NCI-H2081 treated with DMSO at 0.1 percent for 48 hours (cell line): Measurements from ENCODE around the gene GRM7.

Source experiments
- DNase-seq: peaks from one replicate; lab custom pipeline; 2025; lab: John Stamatoyannopoulos, UW

Gene GRM7

GRCh38 chr3:7146529-7146928 is 285.6 kb downstream of the GRM7 start:
- no peak for DNase-seq

DNA sequence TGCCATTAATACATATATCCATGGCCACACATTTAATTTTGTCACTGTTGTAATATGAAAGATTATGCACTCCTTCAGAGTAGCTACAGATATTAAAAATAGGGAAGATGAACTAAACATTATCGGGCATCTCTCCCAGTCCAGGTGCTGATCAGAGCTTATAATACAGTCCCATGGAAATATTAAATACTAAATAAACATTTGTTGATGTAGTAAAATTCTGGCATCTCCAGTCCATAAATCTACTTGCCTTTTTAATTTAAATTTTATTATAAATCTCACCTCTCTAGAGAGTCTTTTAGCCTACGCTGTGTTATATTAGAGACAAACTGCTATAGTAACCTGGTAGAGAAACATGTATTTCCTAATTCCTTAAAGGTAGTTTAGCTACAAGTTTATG is 297.6 kb downstream of the GRM7 start:
- no peak for DNase-seq

DNA sequence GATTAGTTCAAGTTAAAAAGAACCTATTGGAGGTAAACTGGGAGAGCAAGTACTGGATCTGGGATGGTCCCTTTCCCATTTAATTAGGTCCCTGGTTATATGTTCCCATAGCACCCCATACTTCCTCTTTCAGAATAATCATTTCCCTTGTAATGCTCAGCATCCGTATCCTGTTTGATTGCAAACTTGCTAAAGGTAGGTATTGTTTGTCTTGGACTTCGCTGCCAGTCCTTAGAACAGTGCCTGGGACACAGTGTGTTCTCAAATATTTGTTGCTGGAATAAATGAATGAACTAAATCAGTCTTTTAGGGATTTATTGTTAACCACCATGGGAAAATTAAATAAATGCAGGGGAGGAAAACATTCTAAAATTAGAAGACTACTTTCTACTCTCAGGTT is 299.8 kb downstream of the GRM7 start:
- DNase-seq: no peak

DNA sequence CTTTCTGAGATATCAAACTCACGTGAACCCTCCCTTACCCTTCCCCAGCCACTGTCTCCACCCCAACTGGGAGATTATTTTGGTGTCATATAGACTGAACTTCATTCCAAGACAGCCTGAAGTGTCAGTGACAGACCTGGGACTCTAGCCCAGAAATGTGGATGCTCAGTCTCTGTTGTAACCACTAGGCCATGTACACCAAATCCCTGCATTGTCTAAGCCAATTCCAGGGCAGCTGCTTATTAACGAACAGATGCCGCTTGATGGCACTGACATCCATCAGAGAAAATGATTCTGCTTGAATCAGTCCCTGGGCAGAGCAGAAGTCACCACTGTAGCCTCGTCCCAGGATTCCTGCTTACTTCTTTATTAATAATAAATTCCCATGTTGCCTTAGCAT is 305.5 kb downstream of the GRM7 start:
- DNase-seq: no peak

DNA sequence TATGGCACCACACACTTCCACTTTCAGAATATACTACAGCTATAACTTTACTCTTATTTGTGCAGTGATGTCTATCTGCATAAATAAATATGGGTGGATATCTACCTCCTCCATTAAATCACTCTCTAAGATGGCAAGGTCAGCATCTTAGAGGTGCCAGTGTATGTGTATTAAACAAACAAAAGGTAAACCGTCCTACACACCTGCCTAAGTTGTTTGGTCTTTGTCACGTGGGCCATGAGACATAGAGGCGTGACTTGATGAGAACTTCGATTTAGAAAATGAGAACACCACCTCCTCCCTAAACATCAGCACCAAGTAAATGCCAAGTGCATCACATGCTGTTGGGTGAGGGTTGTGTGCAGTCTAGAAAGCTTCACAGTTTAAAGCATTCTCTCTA is 310.6 kb downstream of the GRM7 start:
- DNase-seq: no peak

GRCh38 chr3:7172996-7173395 is 312.1 kb downstream of the GRM7 start:
- no peak for DNase-seq

DNA sequence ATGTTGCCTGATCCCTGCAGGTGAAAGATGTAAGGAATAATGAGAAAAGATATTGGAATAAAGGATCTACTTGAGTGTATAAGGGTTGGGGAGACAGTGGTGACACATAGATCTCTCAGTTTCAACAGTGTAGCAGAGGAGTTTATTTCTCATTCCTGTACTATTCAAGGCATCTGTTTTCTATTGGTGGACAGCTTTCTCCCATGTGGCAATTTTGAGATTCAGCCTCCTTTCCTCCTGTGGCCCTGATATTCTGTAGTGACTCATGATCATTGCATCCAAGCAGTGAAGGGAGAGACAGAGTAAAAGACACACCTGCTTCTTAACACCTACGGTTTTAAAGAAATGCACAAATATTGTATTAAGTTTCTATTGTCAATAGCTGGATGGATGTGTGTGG is 327.6 kb downstream of the GRM7 start:
- no peak for DNase-seq

DNA sequence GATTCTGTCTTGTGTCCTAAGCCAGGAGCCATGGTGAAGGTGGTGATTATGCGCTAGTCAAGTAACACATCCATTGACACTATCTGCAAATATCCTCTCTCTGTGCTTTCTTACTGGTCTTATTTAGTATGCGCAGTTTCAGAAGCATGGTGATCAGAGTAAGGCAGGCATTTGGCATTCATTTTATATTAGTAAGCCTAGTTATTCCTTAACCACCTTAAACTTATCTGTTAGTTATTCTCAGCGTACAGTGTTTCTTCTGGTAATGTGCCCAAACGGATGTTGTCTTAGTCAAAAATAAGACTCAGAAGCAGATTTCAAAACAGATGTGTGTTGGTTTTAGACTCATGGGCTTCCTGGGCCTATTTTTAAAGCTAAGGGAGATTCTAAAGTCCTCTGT is 329.2 kb downstream of the GRM7 start:
- no peak for DNase-seq

DNA sequence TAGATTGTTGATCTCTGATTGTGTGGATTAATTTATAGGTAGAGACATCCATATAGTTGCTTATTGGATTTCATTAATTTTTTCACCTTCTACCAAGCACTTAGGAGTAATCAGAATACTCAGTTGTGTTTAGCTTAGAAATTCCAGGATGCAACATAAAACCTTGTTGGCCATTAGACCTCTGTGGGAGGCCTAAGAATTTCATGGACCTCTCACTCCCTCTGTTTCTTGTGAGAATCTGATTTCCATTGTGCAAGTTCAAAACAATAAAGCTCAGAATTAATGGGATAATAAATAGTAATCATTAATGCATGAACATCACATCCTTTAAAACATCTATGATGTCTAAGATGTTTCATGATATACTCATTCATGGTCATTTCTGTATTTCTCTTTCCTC is 332.4 kb downstream of the GRM7 start:
- DNase-seq: no peak

- DNase-seq: no peak
Measured at GRCh38 chr3:7194071-7194835, 333.3 kb downstream of the GRM7 start.

- no peak for DNase-seq
Measured at GRCh38 chr3:7195934-7196333, 335.0 kb downstream of the GRM7 start.

DNA sequence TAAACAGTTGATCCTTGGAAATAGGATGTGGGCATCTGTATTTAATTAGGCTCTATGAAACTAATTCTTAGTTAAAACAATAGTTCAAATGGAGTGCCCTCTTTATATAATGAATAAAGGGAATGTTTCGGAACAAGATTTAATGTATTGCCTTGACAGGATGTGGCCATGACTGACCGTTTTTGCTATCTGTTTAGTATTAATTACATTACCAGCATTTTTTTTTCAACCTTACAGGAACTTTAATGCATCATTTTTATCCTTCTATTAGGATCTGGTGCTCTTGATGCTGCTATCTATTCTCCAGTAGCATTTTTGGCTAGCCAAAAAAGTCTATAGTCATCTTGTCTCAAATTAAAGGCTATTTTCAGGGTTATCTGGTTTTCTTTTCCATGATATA is 340.9 kb downstream of the GRM7 start:
- no peak for DNase-seq

DNA sequence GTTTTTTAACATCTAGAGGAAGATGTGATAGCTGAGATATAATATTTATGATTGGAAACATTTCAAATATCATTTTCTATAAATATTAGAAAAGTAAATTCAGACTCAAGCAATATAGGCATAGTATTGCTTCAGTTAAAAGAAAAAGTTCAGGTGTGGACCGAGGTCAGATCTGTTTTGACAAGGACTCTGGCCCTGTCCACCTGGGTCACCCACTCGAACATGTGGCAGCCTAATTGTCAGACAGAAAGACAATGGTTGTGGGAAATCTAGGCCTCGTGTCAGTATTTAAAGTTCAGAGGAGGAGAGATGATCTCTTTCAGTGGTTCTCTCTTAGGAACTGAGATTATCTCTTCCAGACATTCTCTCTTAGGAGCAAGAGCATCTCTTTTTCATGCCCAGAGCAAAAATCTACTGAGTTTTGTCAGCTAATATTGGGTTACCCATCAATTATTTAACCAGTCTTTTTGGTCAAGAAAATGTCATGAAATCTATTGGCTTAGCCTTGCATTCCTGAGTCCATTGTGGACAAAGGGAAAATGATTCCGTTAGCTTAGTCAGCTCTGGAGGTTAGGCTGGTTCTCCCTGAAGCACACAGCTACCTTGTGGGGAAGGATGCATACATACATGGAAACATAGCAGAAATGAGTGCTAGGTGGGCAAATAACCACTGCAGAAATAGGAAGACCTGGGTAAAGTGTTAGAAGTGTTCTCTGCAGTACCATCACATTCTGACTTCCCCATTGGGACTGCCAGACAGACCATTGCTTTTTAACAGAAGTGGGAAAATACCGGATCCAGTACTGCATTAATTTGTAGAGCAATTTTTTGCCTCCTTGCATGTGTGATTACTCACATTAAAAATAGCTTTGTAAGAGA is 343.3 kb downstream of the GRM7 start:
- no peak for DNase-seq

GRCh38 chr3:7204848-7205156 is 343.9 kb downstream of the GRM7 start:
- no peak for DNase-seq

- no peak for DNase-seq
Measured at GRCh38 chr3:7205535-7205934, 344.6 kb downstream of the GRM7 start.

DNA sequence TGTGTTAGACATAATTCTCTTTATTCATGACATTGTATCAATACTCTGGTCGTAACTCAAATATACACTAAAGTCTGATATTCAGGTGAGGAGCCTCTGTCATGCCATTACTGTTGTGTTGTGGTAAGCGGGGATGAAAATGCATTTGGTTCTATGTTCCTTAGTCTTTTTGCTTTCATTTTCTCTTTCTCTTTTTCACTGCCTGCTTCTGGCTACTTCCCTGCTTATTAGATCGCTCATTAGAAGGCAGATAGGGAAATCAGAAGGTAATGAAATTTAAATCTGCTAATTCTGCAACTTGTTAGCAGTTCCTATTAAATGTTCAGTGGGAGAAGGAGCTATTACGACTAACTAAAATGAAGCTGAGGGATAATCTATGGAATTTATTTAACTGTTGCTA is 345.0 kb downstream of the GRM7 start:
- DNase-seq: no peak

GRCh38 chr3:7207125-7207524 is 346.2 kb downstream of the GRM7 start:
- DNase-seq: no peak

GRCh38 chr3:7207928-7208327 is 347.0 kb downstream of the GRM7 start:
- DNase-seq: no peak

DNA sequence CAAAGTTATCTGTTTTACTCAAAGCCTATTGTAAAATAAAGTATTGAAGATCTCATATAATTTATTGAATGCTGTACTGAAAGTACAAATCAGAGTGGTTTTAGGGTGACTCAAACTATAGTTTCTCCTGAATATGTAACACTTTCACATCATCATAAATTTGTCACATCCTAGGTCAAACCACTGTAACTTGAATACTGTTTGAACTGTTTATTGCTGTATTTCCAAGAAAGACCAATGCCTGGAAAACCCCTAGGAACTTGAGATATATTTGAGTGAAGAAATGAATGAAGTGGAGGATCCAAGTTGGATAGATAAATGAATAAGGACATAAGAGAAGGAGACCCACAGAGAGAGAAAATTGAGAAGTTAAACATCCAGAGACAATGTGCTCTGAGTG is 348.2 kb downstream of the GRM7 start:
- no peak for DNase-seq

GRCh38 chr3:7211740-7212139 is 350.8 kb downstream of the GRM7 start:
- no peak for DNase-seq

DNA sequence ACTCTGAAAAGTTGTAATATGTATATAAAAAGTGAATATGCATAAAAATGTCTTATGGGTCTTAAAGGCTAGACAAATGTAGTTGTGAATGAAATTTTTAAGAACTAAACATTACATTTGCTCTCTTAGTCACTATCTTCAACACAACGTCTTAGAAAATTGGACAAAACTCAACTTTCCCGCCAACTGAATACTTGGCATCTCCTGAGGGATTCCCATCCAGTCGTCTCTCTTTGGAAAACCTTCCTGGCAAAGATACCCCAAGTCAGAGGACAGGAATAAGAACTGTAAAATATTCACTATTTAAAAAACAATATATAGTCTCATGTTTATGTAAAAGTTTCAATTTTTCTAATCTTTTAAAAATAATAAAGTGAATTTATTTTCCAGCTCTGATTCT is 354.8 kb downstream of the GRM7 start:
- DNase-seq: no peak

GRCh38 chr3:7226393-7226792 is 365.5 kb downstream of the GRM7 start:
- DNase-seq: no peak

GRCh38 chr3:7238565-7239295 is 377.8 kb downstream of the GRM7 start:
- DNase-seq: no peak
